Neutrophil (primary cell): ENCODE data around the gene GOLT1A.

ENCODE experiments used
- H3K27ac ChIP-seq: fragments of 200-600 bp; sonication (generic); 2 replicates; pipeline ENCODE4 v1.5.1; 2016; ENCODE audit warnings: mild to moderate bottlenecking, moderate library complexity
- H3K27me3 ChIP-seq: fragments of 200-600 bp; sonication (generic); 2 replicates; pipeline ENCODE4 v1.6.0; 2016; ENCODE audit warnings: mild to moderate bottlenecking
- H3K36me3 ChIP-seq: fragments of 200-600 bp; sonication (generic); 2 replicates; pipeline ENCODE4 v1.5.1; 2017
- H3K4me1 ChIP-seq, 2 experiments: fragments of 200-600 bp in 1 of 2; sonication (generic) in 1 of 2; 1 replicate in 1 of 2; 2 replicates in 1 of 2; pipeline versions ENCODE4 v1.5.1 to v1.6.1; 2013 to 2016; ENCODE audit warnings: low read depth in 1 of 2, low read length in 1 of 2, mild to moderate bottlenecking in 1 of 2, moderate library complexity in 1 of 2; ENCODE audit not compliant: control insufficient read depth in 1 of 2, insufficient read depth in 1 of 2
- H3K4me3 ChIP-seq, 2 experiments: fragments of 200-600 bp in 1 of 2; sonication (generic) in 1 of 2; 1 replicate in 1 of 2; 2 replicates in 1 of 2; pipeline ENCODE4 v1.5.1; 2013 to 2016; ENCODE audit warnings: low read depth in 1 of 2, low read length in 1 of 2, mild to moderate bottlenecking in 1 of 2, moderate library complexity in 1 of 2
- H3K9me3 ChIP-seq: fragments of 200-600 bp; sonication (generic); 2 replicates; pipeline ENCODE4 v1.5.1; 2016
- CTCF ChIP-seq: fragments of 200-600 bp; sonication (generic); IDR thresholded peaks from 2 replicates; pipeline ENCODE4 v1.5.1; 2016; ENCODE audit warnings: antibody characterized with exemption

The GOLT1A gene

DNA sequence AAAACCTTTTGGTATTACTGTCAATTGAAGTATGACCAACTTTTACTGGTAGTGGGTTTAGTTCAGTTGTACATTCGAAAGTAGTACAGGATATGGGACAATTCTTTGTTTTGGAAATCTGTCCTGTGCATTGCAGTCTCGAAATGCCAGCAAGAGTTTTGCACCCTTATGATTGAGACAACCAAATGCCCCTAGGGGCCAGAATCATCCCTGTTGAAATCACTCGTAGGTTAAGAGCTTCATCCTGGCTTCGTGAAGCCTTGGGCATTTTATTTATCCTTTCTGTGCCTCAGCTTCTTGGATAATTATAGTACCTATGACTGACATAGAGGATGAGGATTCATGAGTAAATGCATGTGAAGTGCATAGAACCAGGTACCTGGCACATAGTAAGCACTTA, 2.4 kb upstream of the GOLT1A start:
- Histone ChIP-seq H3K9me3 (no peaks in the 10 kb centered on the region), H3K4me1 (peaks cover 5 to 6% of the 10 kb centered on the region in 2 experiments), H3K27me3 (peaks cover 38% of the 10 kb centered on the region), H3K27ac (no peak overlapping the region), H3K4me3 (no peak overlapping the region), H3K36me3 (no peaks in the 10 kb centered on the region)
- TF ChIP-seq CTCF, result no peak

- Histone ChIP-seq H3K4me3 (no peak overlapping the region), H3K4me1 (peaks cover 5 to 6% of the 10 kb centered on the region in 2 experiments), H3K27ac (no peak overlapping the region), H3K27me3 (peaks cover 39% of the 10 kb centered on the region), H3K9me3 (no peaks in the 10 kb centered on the region), H3K36me3 (no peaks in the 10 kb centered on the region)
- no peak for TF ChIP-seq CTCF
Observed at GRCh38 chr1:204212715-204213114, 1.1 kb downstream of the GOLT1A start.

DNA sequence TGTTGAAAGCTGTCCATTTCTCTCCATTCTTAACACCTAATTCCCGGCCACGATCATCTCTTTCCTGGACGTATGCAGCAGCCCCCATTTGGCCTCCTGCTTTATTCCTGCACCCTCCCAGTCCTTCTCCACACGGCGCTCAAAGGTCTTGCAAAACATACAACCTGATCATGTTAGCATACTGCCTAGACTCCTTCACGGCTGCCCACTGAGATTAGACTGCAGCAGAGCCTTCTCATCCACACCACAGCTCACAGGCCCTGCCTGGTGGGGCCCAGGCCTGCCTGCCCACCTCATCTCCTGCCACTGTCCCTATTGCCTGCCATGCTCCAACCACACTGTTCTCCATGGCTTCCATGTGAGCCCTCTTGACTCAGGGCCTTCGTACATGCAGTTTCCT, 2.7 kb downstream of the GOLT1A start:
- Histone ChIP-seq H3K27me3 (peaks cover 55% of the 10 kb centered on the region), H3K4me3 (no peak overlapping the region), H3K27ac (no peak overlapping the region), H3K36me3 (no peaks in the 10 kb centered on the region), H3K4me1 (peaks cover 5 to 6% of the 10 kb centered on the region in 2 experiments), H3K9me3 (no peaks in the 10 kb centered on the region)
- TF ChIP-seq CTCF, result no peak

DNA sequence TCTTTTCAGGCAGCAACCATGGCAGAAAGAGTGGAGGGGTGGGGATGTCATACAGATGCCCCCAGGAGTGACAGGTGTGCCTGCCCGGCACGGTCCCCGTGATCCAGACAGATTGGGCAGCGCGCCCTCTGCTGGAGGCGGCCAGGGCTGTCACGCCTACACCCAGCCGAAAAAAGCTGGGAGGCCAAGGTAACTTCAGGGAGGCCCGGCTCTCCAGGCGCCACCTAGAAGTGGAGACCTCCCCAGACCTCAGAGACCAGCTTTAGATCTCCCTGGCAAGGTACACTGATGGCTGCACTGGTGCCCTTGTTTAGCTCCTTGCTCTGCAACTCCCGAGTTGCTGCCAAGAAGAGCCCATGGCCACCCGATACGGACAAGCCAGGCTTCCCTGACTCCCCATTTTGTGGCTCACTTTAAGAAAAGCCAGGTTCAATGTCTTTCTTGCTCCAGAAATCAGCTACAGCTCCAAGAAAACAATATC, 6.6 kb downstream of the GOLT1A start:
- no peaks in the 10 kb centered on the region for H3K9me3 ChIP-seq
- no peak overlapping the region for H3K4me3 ChIP-seq
- no peak overlapping the region for H3K27ac ChIP-seq
- no peaks in the 10 kb centered on the region for H3K4me1 ChIP-seq
- H3K27me3 ChIP-seq, result peaks cover 47% of the 10 kb centered on the region
- no peaks in the 10 kb centered on the region for H3K36me3 ChIP-seq
- peak; percentile 53 for TF ChIP-seq CTCF

DNA sequence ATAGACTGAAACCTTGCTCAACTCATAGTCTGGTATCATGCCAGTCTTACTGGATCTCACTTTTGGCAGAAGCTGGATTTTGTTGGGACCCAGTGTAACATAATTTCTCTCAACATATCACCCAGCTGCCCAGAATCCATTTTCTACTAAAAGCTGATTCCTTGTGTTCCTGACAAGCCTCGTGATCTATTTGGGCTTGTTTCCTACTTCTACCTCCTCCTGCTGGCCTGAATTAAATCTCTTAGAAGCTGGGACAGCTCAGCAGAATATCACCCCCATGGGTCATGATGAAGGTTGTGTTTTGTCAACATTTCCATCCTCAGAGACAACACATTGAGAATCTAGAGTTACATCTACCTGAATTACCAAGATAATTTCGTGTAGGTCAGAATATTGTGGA, 7.7 kb downstream of the GOLT1A start:
- Histone ChIP-seq H3K4me3 (no peak overlapping the region), H3K4me1 (no peaks in the 10 kb centered on the region), H3K27me3 (peaks cover 43% of the 10 kb centered on the region), H3K36me3 (no peaks in the 10 kb centered on the region), H3K27ac (no peak overlapping the region), H3K9me3 (no peaks in the 10 kb centered on the region)
- TF ChIP-seq CTCF, result no peak

- Histone ChIP-seq H3K4me3 (no peak overlapping the region), H3K4me1 (no peaks in the 10 kb centered on the region), H3K27ac (no peak overlapping the region), H3K27me3 (peaks cover 43% of the 10 kb centered on the region), H3K9me3 (no peaks in the 10 kb centered on the region), H3K36me3 (no peaks in the 10 kb centered on the region)
- no peak for TF ChIP-seq CTCF
Observed at GRCh38 chr1:204205486-204205885, 8.3 kb downstream of the GOLT1A start.
